ENCODE data around the gene MET. TPM values are rescaled to one million over a fixed set of nuclear protein-coding genes. Genes with fewer than 3 reads are reported as not detected.
A peak's percentile ranks its signal among the peaks of the same experiment; 100 is the strongest.
"Not testable (repeated sequence)": the region's sequence is repeated elsewhere in the genome, so short reads cannot be mapped to it uniquely, and the experiment has no call there.

Gene MET
- total and polyA plus RNA-seq, 2 donors (not counting 1 experiment from before 2014, with no cell fraction given): 33.4 to 44.4 TPM

- Histone ChIP-seq H2AFZ (ENCODE audit: low read length) (no peak overlapping the region), H4K20me1 (ENCODE audit: control insufficient read depth, extremely low read depth, insufficient read depth, low read length) (no peaks in the 10 kb centered on the region), H3K4me2 (ENCODE audit: extremely low read depth, insufficient read depth, low read length) (peak overlapping the region; percentile 30), H3K79me2 (ENCODE audit: control insufficient read depth, insufficient read depth, low read length) (no peaks in the 10 kb centered on the region), H3K9me3 (ENCODE audit: control insufficient read depth, insufficient read depth, low read depth, low read length) (no peaks in the 10 kb centered on the region), H3K27me3 (ENCODE audit: control insufficient read depth, insufficient read depth, low read length) (no peaks in the 10 kb centered on the region), H3K9ac (ENCODE audit: insufficient read depth, low read length) (no peak overlapping the region), H3K4me3 (replicated peaks in 1 of 4; ENCODE audit: control extremely low read depth in 1 of 4, insufficient read depth in 1 of 4, low read depth in 3 of 4, low read length in 4 of 4) (no peak overlapping the region), H3K27ac (ENCODE audit: insufficient read depth, low read length) (peak overlapping the region; percentile 7), H3K4me1 (ENCODE audit: control insufficient read depth, extremely low read depth, insufficient read depth, low read length) (peaks cover 11% of the 10 kb centered on the region), H3K36me3 (ENCODE audit: control insufficient read depth, insufficient read depth, low read length) (no peaks in the 10 kb centered on the region)
- no peak for DNase-seq (ENCODE audit: low read depth in 2 of 2)
- TF ChIP-seq EZH2 (IDR thresholded peaks at IDR 0.05; ENCODE audit: low read length, missing control alignments): no peak
- TF ChIP-seq, protein P1, sequence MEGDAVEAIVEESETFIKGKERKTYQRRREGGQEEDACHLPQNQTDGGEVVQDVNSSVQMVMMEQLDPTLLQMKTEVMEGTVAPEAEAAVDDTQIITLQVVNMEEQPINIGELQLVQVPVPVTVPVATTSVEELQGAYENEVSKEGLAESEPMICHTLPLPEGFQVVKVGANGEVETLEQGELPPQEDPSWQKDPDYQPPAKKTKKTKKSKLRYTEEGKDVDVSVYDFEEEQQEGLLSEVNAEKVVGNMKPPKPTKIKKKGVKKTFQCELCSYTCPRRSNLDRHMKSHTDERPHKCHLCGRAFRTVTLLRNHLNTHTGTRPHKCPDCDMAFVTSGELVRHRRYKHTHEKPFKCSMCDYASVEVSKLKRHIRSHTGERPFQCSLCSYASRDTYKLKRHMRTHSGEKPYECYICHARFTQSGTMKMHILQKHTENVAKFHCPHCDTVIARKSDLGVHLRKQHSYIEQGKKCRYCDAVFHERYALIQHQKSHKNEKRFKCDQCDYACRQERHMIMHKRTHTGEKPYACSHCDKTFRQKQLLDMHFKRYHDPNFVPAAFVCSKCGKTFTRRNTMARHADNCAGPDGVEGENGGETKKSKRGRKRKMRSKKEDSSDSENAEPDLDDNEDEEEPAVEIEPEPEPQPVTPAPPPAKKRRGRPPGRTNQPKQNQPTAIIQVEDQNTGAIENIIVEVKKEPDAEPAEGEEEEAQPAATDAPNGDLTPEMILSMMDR (conservative IDR thresholded peaks at IDR 0.05 in 1 of 2, IDR thresholded peaks at IDR 0.05 in 1 of 2; ENCODE audit: low read depth in 1 of 2, low read length in 2 of 2): no peak
Observed at GRCh38 chr7:116717137-116717536, 45.1 kb downstream of the MET start.

- not testable (repeated sequence) for H4K20me1 ChIP-seq (ENCODE audit: control insufficient read depth, extremely low read depth, insufficient read depth, low read length); H3K9ac ChIP-seq (ENCODE audit: insufficient read depth, low read length); H3K27me3 ChIP-seq (ENCODE audit: control insufficient read depth, insufficient read depth, low read length); H3K36me3 ChIP-seq (ENCODE audit: control insufficient read depth, insufficient read depth, low read length); H3K79me2 ChIP-seq (ENCODE audit: control insufficient read depth, insufficient read depth, low read length); DNase-seq (ENCODE audit: low read depth in 2 of 2); H3K27ac ChIP-seq (ENCODE audit: insufficient read depth, low read length); H3K4me2 ChIP-seq (ENCODE audit: extremely low read depth, insufficient read depth, low read length); H3K4me3 ChIP-seq (replicated peaks in 1 of 4; ENCODE audit: control extremely low read depth in 1 of 4, insufficient read depth in 1 of 4, low read depth in 3 of 4, low read length in 4 of 4); H3K9me3 ChIP-seq (ENCODE audit: control insufficient read depth, insufficient read depth, low read depth, low read length); H2AFZ ChIP-seq (ENCODE audit: low read length); H3K4me1 ChIP-seq (ENCODE audit: control insufficient read depth, extremely low read depth, insufficient read depth, low read length)
Observed at GRCh38 chr7:116723959-116724529, 52.0 kb downstream of the MET start.

DNA sequence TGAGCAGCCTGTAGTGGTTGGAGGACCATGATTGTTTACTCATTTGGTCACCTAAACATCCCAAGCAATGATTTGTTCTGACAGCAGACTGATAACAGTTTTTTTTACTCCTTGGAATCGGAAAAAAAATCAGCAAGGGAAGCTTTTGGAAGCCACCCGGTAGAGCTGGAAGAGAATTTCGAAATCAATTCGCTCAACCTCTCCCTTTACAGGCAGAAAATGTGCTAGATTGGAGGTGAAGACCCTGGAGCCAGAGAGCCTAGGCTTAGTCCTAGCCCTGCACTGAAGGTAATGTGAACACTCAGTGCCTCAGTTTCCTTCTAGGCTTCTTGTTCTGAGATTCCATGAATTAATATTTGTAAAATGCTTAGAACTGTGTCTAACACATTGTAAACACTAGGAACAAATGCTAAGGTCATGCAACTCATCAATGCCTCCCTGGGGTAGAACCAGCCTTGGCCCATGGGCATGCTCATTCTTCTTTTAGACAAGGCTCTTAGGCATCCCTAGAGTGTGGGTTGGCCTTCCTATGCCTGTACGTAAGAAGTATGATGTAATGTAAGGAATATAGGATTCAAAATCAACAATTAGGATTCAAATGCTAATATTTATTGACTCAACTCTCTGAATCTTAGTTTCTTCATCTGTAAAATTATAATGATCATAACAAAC, 52.7 kb downstream of the MET start:
- Histone ChIP-seq H3K27me3 (ENCODE audit: control insufficient read depth, insufficient read depth, low read length) (no peaks in the 10 kb centered on the region), H3K9me3 (ENCODE audit: control insufficient read depth, insufficient read depth, low read depth, low read length) (no peaks in the 10 kb centered on the region), H3K36me3 (ENCODE audit: control insufficient read depth, insufficient read depth, low read length) (no peaks in the 10 kb centered on the region), H3K79me2 (ENCODE audit: control insufficient read depth, insufficient read depth, low read length) (no peaks in the 10 kb centered on the region), H3K4me2 (ENCODE audit: extremely low read depth, insufficient read depth, low read length) (no peak overlapping the region), H3K27ac (ENCODE audit: insufficient read depth, low read length) (no peak overlapping the region), H3K4me1 (ENCODE audit: control insufficient read depth, extremely low read depth, insufficient read depth, low read length) (no peaks in the 10 kb centered on the region), H4K20me1 (ENCODE audit: control insufficient read depth, extremely low read depth, insufficient read depth, low read length) (no peaks in the 10 kb centered on the region), H3K4me3 (replicated peaks in 1 of 4; ENCODE audit: control extremely low read depth in 1 of 4, insufficient read depth in 1 of 4, low read depth in 3 of 4, low read length in 4 of 4) (no peak overlapping the region), H2AFZ (ENCODE audit: low read length) (no peak overlapping the region), H3K9ac (ENCODE audit: insufficient read depth, low read length) (no peak overlapping the region)
- DNase-seq (ENCODE audit: low read depth in 2 of 2): no peak
- TF ChIP-seq, protein P1 (conservative IDR thresholded peaks at IDR 0.05 in 1 of 2, IDR thresholded peaks at IDR 0.05 in 1 of 2; ENCODE audit: low read depth in 1 of 2, low read length in 2 of 2): no peak

Measured in fibroblast of lung (primary cell).